Stomach (tissue), 19 donors: ENCODE measurements around the gene NDUFA1. TPM values are rescaled to one million over a fixed set of nuclear protein-coding genes. Genes with fewer than 3 reads are reported as not detected.
"Not testable (repeated sequence)": the region's sequence is repeated elsewhere in the genome, so short reads cannot be mapped to it uniquely, and the experiment has no call there.

Source experiments
- DNase-seq, 2 donors: peaks; one replicate each; pipeline versions ENCODE4 v3.0.0 to v3.0.0-alpha.2; 2013 to 2019
- H3K27ac ChIP-seq, 5 donors: fragments of 200-600 bp in 4 of 5; sonication (generic) in 4 of 5; one replicate each; pipeline ENCODE4 v1.5.1; 2013 to 2019; ENCODE audit warnings: mild to moderate bottlenecking in 1 of 5, moderate library complexity in 1 of 5
- H3K27me3 ChIP-seq, 3 donors: fragments of 200-600 bp; sonication (generic); one replicate each; pipeline ENCODE4 v1.5.1; 2017 to 2019; ENCODE audit warnings: mixed run types in 1 of 3
- H3K36me3 ChIP-seq, 4 donors: fragments of 200-600 bp; sonication (generic); 1 replicate in 3 of 4; 2 replicates in 1 of 4; pipeline ENCODE4 v1.5.1; 2016 to 2019
- H3K4me1 ChIP-seq, 4 donors: fragments of 200-600 bp; sonication (generic); one replicate each; pipeline ENCODE4 v1.5.1; 2016 to 2019
- H3K4me3 ChIP-seq, 4 donors: fragments of 200-600 bp; sonication (generic) in 3 of 4; one replicate each; pipeline ENCODE4 v1.5.1; 2016 to 2019; ENCODE audit warnings: mild to moderate bottlenecking in 1 of 4
- H3K9me3 ChIP-seq, 4 donors: fragments of 200-600 bp; sonication (generic); one replicate each; pipeline ENCODE4 v1.5.1; 2016 to 2019
- EP300 ChIP-seq: sonication (generic); formaldehyde crosslinking; IDR thresholded peaks from one replicate; pipeline ENCODE4 v1.6.1; 2017; ENCODE audit warnings: antibody characterized with exemption
- POLR2A ChIP-seq, 4 donors: fragments of 450-650 bp; IDR thresholded peaks; one replicate each; pipeline ENCODE4 v1.6.1; 2016; ENCODE audit warnings: antibody characterized with exemption in 4 of 4, control low read depth in 2 of 4, mild to moderate bottlenecking in 1 of 4, moderate library complexity in 1 of 4
- POLR2AphosphoS5 ChIP-seq, 3 donors: sonication (generic); formaldehyde crosslinking; IDR thresholded peaks; one replicate each; pipeline ENCODE4 v1.6.1; 2016; ENCODE audit warnings: antibody characterized with exemption in 3 of 3
- WGBS, 5 donors: extraction: QIAGEN DNeasy Blood & Tissue Kit in 3 of 5; methylation state at CpG; one replicate each; pipeline versions ENCODE4 v1.1.5 to v1.1.7; 2013 to 2018; 5-methylcytosine and 5-hydroxymethylcytosine counted together
- intact Hi-C: fragments of 100-400 bp; cut with DNase I; formaldehyde crosslinking; loops from one replicate; pipeline ENCODE4 v1.15.1; 2023; ENCODE audit warnings: low total_unique reads
- long read RNA-seq, 10 donors: transcript quantifications; one replicate each; lab custom pipeline, GENCODE V29; 2026
- polyA plus RNA-seq, 3 donors: library from polyadenylated mRNA; stranded (reverse); fragments of 200-250 nt; gene quantifications; one replicate each; pipeline ENCODE4 v1.2.3, GENCODE V29; 2013
- total RNA-seq, 5 donors: library from RNA; depleted of rRNA; stranded (reverse); fragments of >200 nt; gene quantifications; one replicate each; pipeline versions ENCODE4 v1.1.0 to v1.2.3, GENCODE V29; 2014 to 2016
- TF ChIP-seq, protein P1 (sequence below), 7 experiments: fragments of 450-650 bp in 4 of 7; fragments of 200-600 bp in 3 of 7; sonication (generic) in 3 of 7; IDR thresholded peaks; one replicate each; pipeline ENCODE4 v1.5.1; 2016 to 2019; ENCODE audit warnings: antibody characterized with exemption in 7 of 7, control low read depth in 2 of 7, mild to moderate bottlenecking in 1 of 7
- donor health status: healthy with polysubstance abuse.
- donor health status: Bipolar disorder and iron deficiency.
- donor health status: healthy.

Gene NDUFA1
- total RNA-seq (10 to 100 TPM; 46.2 to 72.1 (median 64.3) TPM), polyA plus RNA-seq (100 to 1,000 TPM; 214 to 260 (median 220) TPM)
- long read RNA-seq, donor 1, transcript NDUFA1-201 (3 exons, 766 nt): major isoform, 102 of 109 reads
- long read RNA-seq, donor 1, partial matches to known transcripts: 7 of 109 reads
- long read RNA-seq, donor 1, other reads (novel, unspliced or antisense): 0 of 109 reads
- long read RNA-seq, donor 2, transcript NDUFA1-201 (3 exons, 766 nt): major isoform, 80 of 80 reads
- long read RNA-seq, donor 2, partial matches to known transcripts: 0 of 80 reads
- long read RNA-seq, donor 2, other reads (novel, unspliced or antisense): 0 of 80 reads
- long read RNA-seq, donor 3, transcript NDUFA1-201 (3 exons, 766 nt): major isoform, 138 of 147 reads
- long read RNA-seq, donor 3, partial matches to known transcripts: 9 of 147 reads
- long read RNA-seq, donor 3, other reads (novel, unspliced or antisense): 0 of 147 reads
- long read RNA-seq, donor 4, transcript NDUFA1-201 (3 exons, 766 nt): major isoform, 25 of 25 reads
- long read RNA-seq, donor 4, partial matches to known transcripts: 0 of 25 reads
- long read RNA-seq, donor 4, other reads (novel, unspliced or antisense): 0 of 25 reads
- long read RNA-seq, donor 5, transcript NDUFA1-201 (3 exons, 766 nt): major isoform, 160 of 160 reads
- long read RNA-seq, donor 5, partial matches to known transcripts: 0 of 160 reads
- long read RNA-seq, donor 5, other reads (novel, unspliced or antisense): 0 of 160 reads
- long read RNA-seq, donor 6, transcript NDUFA1-201 (3 exons, 766 nt): major isoform, 333 of 370 reads
- long read RNA-seq, donor 6, partial matches to known transcripts: 32 of 370 reads
- long read RNA-seq, donor 6, other reads (novel, unspliced or antisense): 5 of 370 reads
- long read RNA-seq, donor 7, transcript NDUFA1-201 (3 exons, 766 nt): major isoform, 242 of 254 reads
- long read RNA-seq, donor 7, partial matches to known transcripts: 12 of 254 reads
- long read RNA-seq, donor 7, other reads (novel, unspliced or antisense): 0 of 254 reads
- long read RNA-seq, donor 8, transcript NDUFA1-201 (3 exons, 766 nt): major isoform, 254 of 267 reads
- long read RNA-seq, donor 8, partial matches to known transcripts: 13 of 267 reads
- long read RNA-seq, donor 8, other reads (novel, unspliced or antisense): 0 of 267 reads
- long read RNA-seq, donor 9, transcript NDUFA1-201 (3 exons, 766 nt): major isoform, 271 of 317 reads
- long read RNA-seq, donor 9, partial matches to known transcripts: 46 of 317 reads
- long read RNA-seq, donor 9, other reads (novel, unspliced or antisense): 0 of 317 reads
- long read RNA-seq, donor 10, transcript NDUFA1-201 (3 exons, 766 nt): major isoform, 57 of 57 reads
- long read RNA-seq, donor 10, partial matches to known transcripts: 0 of 57 reads
- long read RNA-seq, donor 10, other reads (novel, unspliced or antisense): 0 of 57 reads

- Histone ChIP-seq H3K27me3 (no peaks in the 10 kb centered on the region), H3K27ac (peak within 1 kb of the TSS; percentile 81 to 94 (median 92)), H3K36me3 (peaks cover 0 to 16% (median 15%) of the 10 kb centered on the region in 4 donors), H3K4me3 (peak within 1 kb of the TSS; percentile 55 to 64 (median 58)), H3K9me3 (peaks cover 0 to 10% (median 0%) of the 10 kb centered on the region in 4 donors), H3K4me1 (peaks cover 6 to 40% (median 14%) of the 10 kb centered on the region in 4 donors)
- WGBS, 5 donors: 0 to 42% (median 18%) methylated on average over 32 to 62 of the region's 62 CpGs; no CpG with 5 or more reads in 1 of the 5 donors
- DNase-seq: peak; percentile 87 to 94
- intact Hi-C loops: no loop called here
- TF ChIP-seq POLR2AphosphoS5 (IDR thresholded peaks at IDR 0.05) (peak; percentile 81 to 95 (median 91)), POLR2A (IDR thresholded peaks at IDR 0.05) (no peak)
Measured at GRCh38 chrX:119871599-119872395, at the start of gene NDUFA1, which contains the start of gene RNF113A. Gene NDUFA1, plus strand, starts transcription at chrX:119871832. Its CDS starts 80 bp downstream, at chrX:119871912. Gene RNF113A, minus strand, starts transcription at chrX:119871733. Its CDS starts 120 bp downstream, at chrX:119871613.

- intact Hi-C loops, H3K9me3 ChIP-seq, H3K27ac ChIP-seq, DNase-seq, H3K36me3 ChIP-seq, H3K27me3 ChIP-seq, H3K4me3 ChIP-seq, H3K4me1 ChIP-seq: not testable (repeated sequence)
- 60 to 100% (median 80%) methylated on average over 1 to 3 of the region's 5 CpGs for WGBS, 5 donors
Measured at GRCh38 chrX:119824221-119824620, 47.4 kb upstream of the NDUFA1 start.

- 54 to 65% (median 59%) methylated on average over 7 of the region's 7 CpGs for WGBS, 5 donors
- Histone ChIP-seq H3K36me3 (peaks cover 0 to 23% (median 22%) of the 10 kb centered on the region in 4 donors), H3K4me1 (no peaks in the 10 kb centered on the region), H3K4me3 (no peak overlapping the region), H3K9me3 (no peaks in the 10 kb centered on the region), H3K27me3 (no peaks in the 10 kb centered on the region), H3K27ac (no peak overlapping the region)
- TF ChIP-seq EP300 (no peak), POLR2AphosphoS5 (IDR thresholded peaks at IDR 0.05) (no peak), POLR2A (IDR thresholded peaks at IDR 0.05) (no peak)
- TF ChIP-seq, protein P1, sequence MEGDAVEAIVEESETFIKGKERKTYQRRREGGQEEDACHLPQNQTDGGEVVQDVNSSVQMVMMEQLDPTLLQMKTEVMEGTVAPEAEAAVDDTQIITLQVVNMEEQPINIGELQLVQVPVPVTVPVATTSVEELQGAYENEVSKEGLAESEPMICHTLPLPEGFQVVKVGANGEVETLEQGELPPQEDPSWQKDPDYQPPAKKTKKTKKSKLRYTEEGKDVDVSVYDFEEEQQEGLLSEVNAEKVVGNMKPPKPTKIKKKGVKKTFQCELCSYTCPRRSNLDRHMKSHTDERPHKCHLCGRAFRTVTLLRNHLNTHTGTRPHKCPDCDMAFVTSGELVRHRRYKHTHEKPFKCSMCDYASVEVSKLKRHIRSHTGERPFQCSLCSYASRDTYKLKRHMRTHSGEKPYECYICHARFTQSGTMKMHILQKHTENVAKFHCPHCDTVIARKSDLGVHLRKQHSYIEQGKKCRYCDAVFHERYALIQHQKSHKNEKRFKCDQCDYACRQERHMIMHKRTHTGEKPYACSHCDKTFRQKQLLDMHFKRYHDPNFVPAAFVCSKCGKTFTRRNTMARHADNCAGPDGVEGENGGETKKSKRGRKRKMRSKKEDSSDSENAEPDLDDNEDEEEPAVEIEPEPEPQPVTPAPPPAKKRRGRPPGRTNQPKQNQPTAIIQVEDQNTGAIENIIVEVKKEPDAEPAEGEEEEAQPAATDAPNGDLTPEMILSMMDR (IDR thresholded peaks at IDR 0.05): no peak
- intact Hi-C loops: no loop called here
- DNase-seq: peak in 1 of 2 donors; percentile 6
Measured at GRCh38 chrX:119826399-119826959, 45.2 kb upstream of the NDUFA1 start.

DNA sequence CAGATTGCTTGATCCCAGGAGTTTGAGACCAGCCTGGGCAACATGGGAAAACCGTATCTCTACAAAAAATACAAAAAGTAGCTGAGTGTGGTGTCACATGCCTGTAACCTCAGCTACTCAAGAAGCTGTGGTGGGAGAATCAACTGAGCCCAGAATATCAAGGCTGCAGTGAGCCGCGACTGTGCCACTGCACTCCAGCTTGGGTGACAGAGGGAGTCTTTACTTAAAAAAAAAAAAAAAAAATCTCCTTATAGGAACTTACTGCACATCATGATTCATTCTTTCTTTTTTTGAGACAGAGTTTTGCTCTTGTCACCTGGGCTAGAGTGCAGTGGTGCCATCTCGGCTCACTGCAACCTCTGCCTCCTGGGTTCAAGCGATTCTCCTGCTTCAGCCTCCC lies 43.2 kb upstream of the NDUFA1 start:
- TF ChIP-seq, protein P1 (IDR thresholded peaks at IDR 0.05): no peak
- TF ChIP-seq EP300 (no peak), POLR2A (IDR thresholded peaks at IDR 0.05) (no peak), POLR2AphosphoS5 (IDR thresholded peaks at IDR 0.05) (no peak)
- no peaks in the 10 kb centered on the region for H3K9me3 ChIP-seq
- H3K27ac ChIP-seq: no peak overlapping the region
- H3K4me1 ChIP-seq: no peaks in the 10 kb centered on the region
- WGBS, 5 donors: 91 to 97% (median 95%) methylated on average over 5 of the region's 5 CpGs
- intact Hi-C loops: no loop called here
- DNase-seq: no peak
- no peaks in the 10 kb centered on the region for H3K27me3 ChIP-seq
- no peak overlapping the region for H3K4me3 ChIP-seq
- H3K36me3 ChIP-seq: peaks cover 0 to 43% (median 42%) of the 10 kb centered on the region in 4 donors
